SK-N-SH (cell line): Measurements from ENCODE around the gene GMPR2. TPM values are rescaled to one million over a fixed set of nuclear protein-coding genes. Genes with fewer than 3 reads are reported as not detected.
A peak's percentile ranks its signal among the peaks of the same experiment; 100 is the strongest.

Experiments
- CTCF ChIA-PET: fragments of 300-600, 350-600 bp; formaldehyde crosslinking; extraction: SDS; loops from one replicate; lab custom pipeline; 2021; lab: Yijun Ruan, JAX
- POLR2A ChIA-PET: fragments of 350-600 bp; sonication (Branson Sonifier 250); formaldehyde crosslinking; extraction: SDS; loops from one replicate; lab custom pipeline; 2020; ENCODE audit warnings: antibody characterized with exemption, inconsistent platforms; lab: Yijun Ruan, JAX
- DNase-seq: peaks from one replicate; pipeline ENCODE4 v3.0.0; 2012
- H2AFZ ChIP-seq: fragments of 200-600 bp; sonication (generic); 2 replicates; pipeline ENCODE4 v1.8.1; 2016; ENCODE audit warnings: antibody characterized with exemption, mild to moderate bottlenecking, low read depth
- H3F3A ChIP-seq: fragments of 200-600 bp; sonication (generic); replicated peaks from 2 replicates; pipeline ENCODE3; 2016; ENCODE audit warnings: antibody characterized with exemption, mild to moderate bottlenecking; ENCODE audit not compliant: insufficient read depth
- H3K27ac ChIP-seq, 2 experiments: fragments of 200-500 bp in 1 of 2; fragments of 200-600 bp in 1 of 2; sonication (Bioruptor generic) in 1 of 2; sonication (generic), shearing (Covaris generic) in 1 of 2; 2 replicates each; pipeline versions ENCODE4 v1.5.1 to v1.6.1; 2014 to 2016; ENCODE audit warnings: low read depth in 2 of 2, inconsistent platforms in 1 of 2, low read length in 1 of 2, mild to moderate bottlenecking in 1 of 2, mixed read lengths in 1 of 2
- H3K27me3 ChIP-seq: fragments of 200-600 bp; sonication (generic), shearing (Covaris generic); 2 replicates; pipeline ENCODE4 v1.6.1; 2016; ENCODE audit warnings: mixed run types; ENCODE audit not compliant: insufficient read depth
- H3K36me3 ChIP-seq, 2 experiments: fragments of 200-500 bp in 1 of 2; fragments of 200-600 bp in 1 of 2; sonication (Bioruptor generic) in 1 of 2; sonication (generic) in 1 of 2; replicated peaks in 1 of 2; 2 replicates each; pipeline versions ENCODE3 to v1.5.1; 2014 to 2016; ENCODE audit warnings: low read length in 1 of 2, mild to moderate bottlenecking in 1 of 2; ENCODE audit not compliant: insufficient read depth in 2 of 2, control insufficient read depth in 1 of 2
- H3K4me1 ChIP-seq, 2 experiments: fragments of 200-500 bp in 1 of 2; fragments of 200-600 bp in 1 of 2; sonication (Bioruptor generic) in 1 of 2; sonication (generic), shearing (Covaris generic) in 1 of 2; 2 replicates each; pipeline versions ENCODE4 v1.5.1 to v1.6.1; 2014 to 2016; ENCODE audit warnings: low read depth in 1 of 2, low read length in 1 of 2, mixed run types in 1 of 2; ENCODE audit not compliant: insufficient read depth in 2 of 2, control insufficient read depth in 1 of 2
- H3K4me2 ChIP-seq: fragments of 200-600 bp; sonication (generic), shearing (Covaris generic); 2 replicates; pipeline ENCODE4 v1.6.1; 2017; ENCODE audit warnings: mixed run types
- H3K4me3 ChIP-seq, 2 experiments: fragments of 200-500 bp in 1 of 2; fragments of 200-600 bp in 1 of 2; sonication (Bioruptor generic) in 1 of 2; sonication (generic), shearing (Covaris generic) in 1 of 2; 2 replicates each; pipeline versions ENCODE4 v1.5.1 to v1.8.1; 2014 to 2016; ENCODE audit warnings: low read depth in 2 of 2, inconsistent platforms in 1 of 2, low read length in 1 of 2, mild to moderate bottlenecking in 1 of 2, mixed read lengths in 1 of 2, moderate library complexity in 1 of 2
- H3K79me2 ChIP-seq: fragments of 200-600 bp; sonication (generic); 2 replicates; pipeline ENCODE4 v1.8.1; 2017; ENCODE audit warnings: mild to moderate bottlenecking; ENCODE audit not compliant: insufficient read depth
- H3K9ac ChIP-seq: fragments of 200-600 bp; sonication (generic); 2 replicates; pipeline ENCODE4 v1.6.1; 2017; ENCODE audit warnings: mixed run types
- H3K9me2 ChIP-seq: fragments of 200-600 bp; sonication (generic); 2 replicates; pipeline ENCODE4 v1.6.1; 2017; ENCODE audit warnings: mixed run types
- H3K9me3 ChIP-seq: fragments of 200-600 bp; sonication (generic); 2 replicates; pipeline ENCODE4 v1.6.1; 2017; ENCODE audit warnings: mixed run types, mild to moderate bottlenecking, moderate library complexity
- H4K20me1 ChIP-seq: fragments of 200-600 bp; sonication (generic); 2 replicates; pipeline ENCODE4 v1.6.1; 2017; ENCODE audit warnings: mild to moderate bottlenecking, mixed run types; ENCODE audit not compliant: insufficient read depth
- CHD2 ChIP-seq: fragments of 150-350 bp; IDR thresholded peaks from 2 replicates; pipeline ENCODE4 v1.6.1; 2018; ENCODE audit warnings: low read length; ENCODE audit not compliant: partially characterized antibody
- EP300 ChIP-seq, 2 experiments: IDR thresholded peaks; 2 replicates each; pipeline versions ENCODE4 v1.4.0 to v1.6.1; 2012; ENCODE audit warnings: borderline replicate concordance in 1 of 2, low read depth in 1 of 2, low read length in 1 of 2
- EZH2phosphoT487 ChIP-seq: fragments of 200-600 bp; sonication (generic); IDR thresholded peaks from 2 replicates; pipeline ENCODE4 v1.6.1; 2017; ENCODE audit warnings: low read depth, mixed run types, mild to moderate bottlenecking, antibody characterized with exemption, moderate library complexity, borderline replicate concordance
- FOSL2 ChIP-seq: IDR thresholded peaks from 2 replicates; pipeline ENCODE4 v1.4.0; 2012; ENCODE audit warnings: low read depth, mild to moderate bottlenecking, moderate library complexity, borderline replicate concordance
- FOXJ3 ChIP-seq: sonication (generic); formaldehyde crosslinking; IDR thresholded peaks from 2 replicates; pipeline ENCODE4 v1.5.1; 2020; ENCODE audit warnings: mild to moderate bottlenecking, missing genetic modification reagents
- FOXM1 ChIP-seq: IDR thresholded peaks from 2 replicates; pipeline ENCODE4 v1.4.0; 2012; ENCODE audit warnings: low read depth, mild to moderate bottlenecking
- GABPA ChIP-seq: IDR thresholded peaks from 2 replicates; pipeline ENCODE4 v1.4.0; 2012; ENCODE audit warnings: low read depth, mild to moderate bottlenecking
- GATA2 ChIP-seq: sonication (generic); formaldehyde crosslinking; IDR thresholded peaks from 2 replicates; pipeline ENCODE4 v1.5.0; 2020; ENCODE audit warnings: mild to moderate bottlenecking, missing genetic modification reagents
- JUND ChIP-seq: IDR thresholded peaks from 2 replicates; pipeline ENCODE4 v1.4.0; 2012
- MEF2A ChIP-seq: IDR thresholded peaks from 2 replicates; pipeline ENCODE4 v1.4.0; 2012; ENCODE audit warnings: low read depth, borderline replicate concordance
- MXI1 ChIP-seq: IDR thresholded peaks from 2 replicates; pipeline ENCODE4 v1.6.1; 2012; ENCODE audit warnings: mild to moderate bottlenecking, low read depth, low read length, improper control_type of control experiment
- NFIC ChIP-seq: IDR thresholded peaks from 2 replicates; pipeline ENCODE4 v1.4.0; 2012; ENCODE audit warnings: borderline replicate concordance
- POLR2AphosphoS5 ChIP-seq: IDR thresholded peaks from 2 replicates; pipeline ENCODE4 v1.6.1; 2012; ENCODE audit warnings: low read depth, low read length
- RAD21 ChIP-seq: IDR thresholded peaks from 2 replicates; pipeline ENCODE4 v1.6.1; 2012; ENCODE audit warnings: mild to moderate bottlenecking, low read length
- RCOR1 ChIP-seq: fragments of 150-350 bp; IDR thresholded peaks from 2 replicates; pipeline ENCODE4 v1.6.1; 2017; ENCODE audit warnings: antibody characterized with exemption, low read length
- RXRA ChIP-seq: IDR thresholded peaks from 2 replicates; pipeline ENCODE4 v1.4.0; 2012; ENCODE audit warnings: low read depth, mild to moderate bottlenecking, borderline replicate concordance
- SMC3 ChIP-seq: IDR thresholded peaks from 2 replicates; pipeline ENCODE4 v1.6.1; 2012; ENCODE audit warnings: low read depth, low read length, improper control_type of control experiment
- TAF1 ChIP-seq: IDR thresholded peaks from 2 replicates; pipeline ENCODE4 v1.6.1; 2012; ENCODE audit warnings: low read depth, mild to moderate bottlenecking, low read length, moderate library complexity, borderline replicate concordance
- TCF12 ChIP-seq: IDR thresholded peaks from 2 replicates; pipeline ENCODE4 v1.4.0; 2012
- YY1 ChIP-seq: IDR thresholded peaks from 2 replicates; pipeline ENCODE4 v1.4.0; 2012; ENCODE audit warnings: low read depth, mild to moderate bottlenecking
- WGBS: methylation state at CpG from one replicate; pipeline ENCODE4 v1.1.6; 2017; ENCODE audit warnings: low lambda C conversion rate; 5-methylcytosine and 5-hydroxymethylcytosine counted together
- polyA plus RNA-seq, 3 experiments: library from polyadenylated mRNA; depleted of rRNA; stranded (reverse); fragments of >200 nt; gene quantifications; 2 replicates each; pipeline ENCODE4 v1.2.3, GENCODE V29; 2012
- TF ChIP-seq, protein P1 (sequence below): IDR thresholded peaks from 2 replicates; pipeline ENCODE4 v1.4.0; 2012; ENCODE audit warnings: low read depth, borderline replicate concordance
- TF ChIP-seq, protein P2 (sequence below): fragments of 150-350 bp; IDR thresholded peaks from 2 replicates; pipeline ENCODE4 v1.6.1; 2016; ENCODE audit warnings: mild to moderate bottlenecking, low read depth, low read length
- TF ChIP-seq, protein P3 (sequence below): fragments of 200-600 bp; sonication (generic); IDR thresholded peaks from 2 replicates; pipeline ENCODE4 v1.6.1; 2017; ENCODE audit warnings: antibody characterized with exemption, mild to moderate bottlenecking, moderate library complexity
- TF ChIP-seq, protein P4 (sequence below): IDR thresholded peaks from 2 replicates; pipeline ENCODE4; 2012
- TF ChIP-seq, protein P5 (sequence below): IDR thresholded peaks from 2 replicates; pipeline ENCODE4 v1.6.1; 2012; ENCODE audit warnings: mild to moderate bottlenecking, low read depth, low read length, moderate library complexity

GMPR2 gene
- polyA plus RNA-seq, 1 of the 3 experiments (the other 2 are of a cell fraction), result 97.0 TPM

DNA sequence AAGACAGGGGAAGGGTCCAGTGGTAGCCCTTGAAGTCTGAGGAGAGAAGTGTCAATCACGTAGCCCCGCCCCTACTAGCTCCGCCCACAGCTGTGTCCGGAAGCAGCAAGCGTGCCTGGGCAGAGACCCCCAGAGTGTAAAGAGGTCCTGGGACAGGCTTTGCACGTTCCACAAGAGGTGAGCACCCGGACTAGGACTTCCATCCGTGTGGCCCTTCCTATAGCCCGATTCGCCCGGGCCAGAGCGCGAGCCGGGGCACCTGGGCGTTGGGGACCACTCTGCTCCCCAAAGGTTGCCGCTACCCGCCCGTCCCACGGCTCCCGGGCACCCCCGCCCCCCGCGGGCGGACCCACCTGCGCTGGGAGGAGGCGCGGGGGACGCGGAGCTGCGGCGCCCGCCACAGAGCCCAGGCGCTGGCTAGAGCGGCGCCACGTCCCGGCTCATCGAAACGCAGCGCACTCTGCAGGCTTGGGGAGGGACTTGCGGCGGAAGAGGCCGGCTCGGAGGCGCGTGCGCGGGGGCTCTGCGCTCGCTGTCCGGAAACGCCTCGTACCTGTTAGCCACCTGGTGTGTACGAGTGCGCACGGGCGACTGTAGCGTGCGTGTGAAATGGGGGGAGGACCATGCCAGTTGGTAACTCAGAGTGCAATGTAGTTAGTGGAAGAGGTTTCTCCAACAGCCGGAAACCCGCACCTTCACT, 38.6 kb downstream of the GMPR2 start, which contains the start of gene RABGGTA:
Gene RABGGTA, minus strand, starts transcription at position 464 of the 700 bp plus-strand sequence. CDS start 482 bp downstream, outside the sequence.
- no peaks in the 10 kb centered on the region for H3K9me2 ChIP-seq
- POLR2A ChIA-PET, result interaction anchor here (0.7 to 1.7 kb wide), 13 partner anchors 9 to 157 kb away, joined by 3 to 23 read pairs (median 4); partner anchors contain the start of genes CHMP4A, DHRS1, MDP1 and NOP9
- peak; percentile 97 for DNase-seq
- TF ChIP-seq RAD21 (no peak), FOSL2 (no peak), SMC3 (peak; percentile 30; the same call in 1 of the 2 replicates), JUND (no peak), CHD2 (peak; percentile 81), FOXJ3 (CRISPR knock-in tag) (no peak), NFIC (no peak), TAF1 (peak; percentile 84), MEF2A (no peak), MXI1 (peak; percentile 85; the same call in 1 of the 2 replicates), GATA2 (no peak), EZH2phosphoT487 (no peak), TCF12 (no peak), RXRA (no peak), YY1 (no peak), EP300 (IDR thresholded peaks at IDR 0.05; ENCODE audit: borderline replicate concordance in 1 of 2, low read depth in 1 of 2, low read length in 1 of 2) (peak in 1 of 2 experiments; percentile 62; a peak in 2 of 4 replicates), POLR2AphosphoS5 (peak; percentile 63), RCOR1 (peak; percentile 60), GABPA (peak; percentile 68), FOXM1 (no peak)
- TF ChIP-seq, protein P1, sequence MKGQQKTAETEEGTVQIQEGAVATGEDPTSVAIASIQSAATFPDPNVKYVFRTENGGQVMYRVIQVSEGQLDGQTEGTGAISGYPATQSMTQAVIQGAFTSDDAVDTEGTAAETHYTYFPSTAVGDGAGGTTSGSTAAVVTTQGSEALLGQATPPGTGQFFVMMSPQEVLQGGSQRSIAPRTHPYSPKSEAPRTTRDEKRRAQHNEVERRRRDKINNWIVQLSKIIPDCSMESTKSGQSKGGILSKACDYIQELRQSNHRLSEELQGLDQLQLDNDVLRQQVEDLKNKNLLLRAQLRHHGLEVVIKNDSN, result 0 out of 2 replicates have a peak, but pooled peaks have one; percentile 13
- TF ChIP-seq, protein P2, sequence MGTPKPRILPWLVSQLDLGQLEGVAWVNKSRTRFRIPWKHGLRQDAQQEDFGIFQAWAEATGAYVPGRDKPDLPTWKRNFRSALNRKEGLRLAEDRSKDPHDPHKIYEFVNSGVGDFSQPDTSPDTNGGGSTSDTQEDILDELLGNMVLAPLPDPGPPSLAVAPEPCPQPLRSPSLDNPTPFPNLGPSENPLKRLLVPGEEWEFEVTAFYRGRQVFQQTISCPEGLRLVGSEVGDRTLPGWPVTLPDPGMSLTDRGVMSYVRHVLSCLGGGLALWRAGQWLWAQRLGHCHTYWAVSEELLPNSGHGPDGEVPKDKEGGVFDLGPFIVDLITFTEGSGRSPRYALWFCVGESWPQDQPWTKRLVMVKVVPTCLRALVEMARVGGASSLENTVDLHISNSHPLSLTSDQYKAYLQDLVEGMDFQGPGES, result no peak
- TF ChIP-seq, protein P3, sequence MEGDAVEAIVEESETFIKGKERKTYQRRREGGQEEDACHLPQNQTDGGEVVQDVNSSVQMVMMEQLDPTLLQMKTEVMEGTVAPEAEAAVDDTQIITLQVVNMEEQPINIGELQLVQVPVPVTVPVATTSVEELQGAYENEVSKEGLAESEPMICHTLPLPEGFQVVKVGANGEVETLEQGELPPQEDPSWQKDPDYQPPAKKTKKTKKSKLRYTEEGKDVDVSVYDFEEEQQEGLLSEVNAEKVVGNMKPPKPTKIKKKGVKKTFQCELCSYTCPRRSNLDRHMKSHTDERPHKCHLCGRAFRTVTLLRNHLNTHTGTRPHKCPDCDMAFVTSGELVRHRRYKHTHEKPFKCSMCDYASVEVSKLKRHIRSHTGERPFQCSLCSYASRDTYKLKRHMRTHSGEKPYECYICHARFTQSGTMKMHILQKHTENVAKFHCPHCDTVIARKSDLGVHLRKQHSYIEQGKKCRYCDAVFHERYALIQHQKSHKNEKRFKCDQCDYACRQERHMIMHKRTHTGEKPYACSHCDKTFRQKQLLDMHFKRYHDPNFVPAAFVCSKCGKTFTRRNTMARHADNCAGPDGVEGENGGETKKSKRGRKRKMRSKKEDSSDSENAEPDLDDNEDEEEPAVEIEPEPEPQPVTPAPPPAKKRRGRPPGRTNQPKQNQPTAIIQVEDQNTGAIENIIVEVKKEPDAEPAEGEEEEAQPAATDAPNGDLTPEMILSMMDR, result peak; percentile 68
- TF ChIP-seq, protein P4, sequence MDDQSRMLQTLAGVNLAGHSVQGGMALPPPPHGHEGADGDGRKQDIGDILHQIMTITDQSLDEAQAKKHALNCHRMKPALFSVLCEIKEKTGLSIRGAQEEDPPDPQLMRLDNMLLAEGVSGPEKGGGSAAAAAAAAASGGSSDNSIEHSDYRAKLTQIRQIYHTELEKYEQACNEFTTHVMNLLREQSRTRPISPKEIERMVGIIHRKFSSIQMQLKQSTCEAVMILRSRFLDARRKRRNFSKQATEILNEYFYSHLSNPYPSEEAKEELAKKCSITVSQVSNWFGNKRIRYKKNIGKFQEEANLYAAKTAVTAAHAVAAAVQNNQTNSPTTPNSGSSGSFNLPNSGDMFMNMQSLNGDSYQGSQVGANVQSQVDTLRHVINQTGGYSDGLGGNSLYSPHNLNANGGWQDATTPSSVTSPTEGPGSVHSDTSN, result peak; percentile 94
- TF ChIP-seq, protein P5, sequence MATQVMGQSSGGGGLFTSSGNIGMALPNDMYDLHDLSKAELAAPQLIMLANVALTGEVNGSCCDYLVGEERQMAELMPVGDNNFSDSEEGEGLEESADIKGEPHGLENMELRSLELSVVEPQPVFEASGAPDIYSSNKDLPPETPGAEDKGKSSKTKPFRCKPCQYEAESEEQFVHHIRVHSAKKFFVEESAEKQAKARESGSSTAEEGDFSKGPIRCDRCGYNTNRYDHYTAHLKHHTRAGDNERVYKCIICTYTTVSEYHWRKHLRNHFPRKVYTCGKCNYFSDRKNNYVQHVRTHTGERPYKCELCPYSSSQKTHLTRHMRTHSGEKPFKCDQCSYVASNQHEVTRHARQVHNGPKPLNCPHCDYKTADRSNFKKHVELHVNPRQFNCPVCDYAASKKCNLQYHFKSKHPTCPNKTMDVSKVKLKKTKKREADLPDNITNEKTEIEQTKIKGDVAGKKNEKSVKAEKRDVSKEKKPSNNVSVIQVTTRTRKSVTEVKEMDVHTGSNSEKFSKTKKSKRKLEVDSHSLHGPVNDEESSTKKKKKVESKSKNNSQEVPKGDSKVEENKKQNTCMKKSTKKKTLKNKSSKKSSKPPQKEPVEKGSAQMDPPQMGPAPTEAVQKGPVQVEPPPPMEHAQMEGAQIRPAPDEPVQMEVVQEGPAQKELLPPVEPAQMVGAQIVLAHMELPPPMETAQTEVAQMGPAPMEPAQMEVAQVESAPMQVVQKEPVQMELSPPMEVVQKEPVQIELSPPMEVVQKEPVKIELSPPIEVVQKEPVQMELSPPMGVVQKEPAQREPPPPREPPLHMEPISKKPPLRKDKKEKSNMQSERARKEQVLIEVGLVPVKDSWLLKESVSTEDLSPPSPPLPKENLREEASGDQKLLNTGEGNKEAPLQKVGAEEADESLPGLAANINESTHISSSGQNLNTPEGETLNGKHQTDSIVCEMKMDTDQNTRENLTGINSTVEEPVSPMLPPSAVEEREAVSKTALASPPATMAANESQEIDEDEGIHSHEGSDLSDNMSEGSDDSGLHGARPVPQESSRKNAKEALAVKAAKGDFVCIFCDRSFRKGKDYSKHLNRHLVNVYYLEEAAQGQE, result 0 out of 2 replicates have a peak, but pooled peaks have one; percentile 44

More for the DNA sequence above, 38.6 kb downstream of the GMPR2 start, which contains the start of gene RABGGTA:
- Histone ChIP-seq H4K20me1 (no peaks in the 10 kb centered on the region), H3F3A (no peaks in the 10 kb centered on the region), H3K27me3 (no peaks in the 10 kb centered on the region), H3K9me3 (no peaks in the 10 kb centered on the region), H3K4me3 (peak within 1 kb of the TSS; percentile 82 to 83), H3K36me3 (peaks cover 0 to 22% of the 10 kb centered on the region in 2 experiments), H2AFZ (peak within 1 kb of the TSS; percentile 96), H3K4me2 (peak within 1 kb of the TSS; percentile 88), H3K27ac (peak within 1 kb of the TSS; percentile 87 to 95), H3K79me2 (no peaks in the 10 kb centered on the region; the same call in 1 of the 2 replicates), H3K4me1 (peaks cover 6 to 10% of the 10 kb centered on the region in 2 experiments; a peak in 2 of 4 replicates), H3K9ac (peak within 1 kb of the TSS; percentile 97)
- CTCF ChIA-PET, result interaction anchor here (0.5 to 4.9 kb wide), 14 partner anchors 8 to 57 kb away, joined by 3 to 37 read pairs (median 4); partner anchors contain the start of genes CIDEB and TINF2
- 4% methylated on average over 13 of the region's 61 CpGs for WGBS
